HG02610 (cell line): ENCODE measurements around the gene CALHM5.

Source experiments
- ATAC-seq: cut with Tn5 transposase; IDR thresholded peaks from one replicate; pipeline ENCODE4 v1.9.1; 2021; ENCODE audit warnings: mild to moderate bottlenecking, moderate library complexity; ENCODE audit not compliant: unreplicated experiment

CALHM5 gene

GRCh38 chr6:116545651-116546050 lies 34.2 kb downstream of the CALHM5 start, which contains the start of gene TRAPPC3L:
TSS of gene TRAPPC3L (minus strand) at chr6:116545684. CDS start at chr6:116545514, 170 bp downstream.
- ATAC-seq = no peak

- ATAC-seq = no peak
Measured at GRCh38 chr6:116547358-116547757, 35.9 kb downstream of the CALHM5 start.

GRCh38 chr6:116550796-116551195 lies 39.4 kb downstream of the CALHM5 start:
- no peak for ATAC-seq

- ATAC-seq = no peak
Measured at GRCh38 chr6:116553451-116553850, 42.0 kb downstream of the CALHM5 start, which contains the start of gene CALHM4. TSS of gene CALHM4 (plus strand) at chr6:116553751. CDS start at chr6:116553794, 43 bp downstream.

GRCh38 chr6:116556065-116556464 lies 44.6 kb downstream of the CALHM5 start:
- ATAC-seq = no peak

- ATAC-seq = no peak
Measured at GRCh38 chr6:116556814-116557415, 45.5 kb downstream of the CALHM5 start.

- no peak for ATAC-seq
Measured at GRCh38 chr6:116557893-116558292, 46.5 kb downstream of the CALHM5 start.

- ATAC-seq = no peak
Measured at GRCh38 chr6:116560130-116560529, 48.7 kb downstream of the CALHM5 start.

- peak; percentile 59 for ATAC-seq
Measured at GRCh38 chr6:116561377-116562018, 50.1 kb downstream of the CALHM5 start.

- no peak for ATAC-seq
Measured at GRCh38 chr6:116562019-116562403, 50.6 kb downstream of the CALHM5 start.

- no peak for ATAC-seq
Measured at GRCh38 chr6:116562614-116563013, 51.2 kb downstream of the CALHM5 start.

- no peak for ATAC-seq
Measured at GRCh38 chr6:116563830-116564229, 52.4 kb downstream of the CALHM5 start.

GRCh38 chr6:116564311-116564710 lies 52.9 kb downstream of the CALHM5 start:
- ATAC-seq = no peak

- peak; percentile 35 for ATAC-seq
Measured at GRCh38 chr6:116564921-116565872, 53.8 kb downstream of the CALHM5 start.

- ATAC-seq = no peak
Measured at GRCh38 chr6:116568111-116568510, 56.7 kb downstream of the CALHM5 start.

- ATAC-seq = no peak
Measured at GRCh38 chr6:116568821-116569755, 57.6 kb downstream of the CALHM5 start.

GRCh38 chr6:116570856-116571682 lies 59.6 kb downstream of the CALHM5 start, which contains the start of gene RWDD1:
TSS of gene RWDD1 (plus strand) at chr6:116571504. CDS start at chr6:116571583, 79 bp downstream.
- peak; percentile 95 for ATAC-seq

GRCh38 chr6:116571683-116572000 lies 60.2 kb downstream of the CALHM5 start:
- no peak for ATAC-seq

- no peak for ATAC-seq
Measured at GRCh38 chr6:116572162-116572561, 60.7 kb downstream of the CALHM5 start.
